ENCODE measurements around the gene SCN8A. TPM values are rescaled to one million over a fixed set of nuclear protein-coding genes. Genes with fewer than 3 reads are reported as not detected.

Gene SCN8A
- total and polyA plus RNA-seq, 7 donors, result 0.03 to 0.44 (median 0.08) TPM

DNA sequence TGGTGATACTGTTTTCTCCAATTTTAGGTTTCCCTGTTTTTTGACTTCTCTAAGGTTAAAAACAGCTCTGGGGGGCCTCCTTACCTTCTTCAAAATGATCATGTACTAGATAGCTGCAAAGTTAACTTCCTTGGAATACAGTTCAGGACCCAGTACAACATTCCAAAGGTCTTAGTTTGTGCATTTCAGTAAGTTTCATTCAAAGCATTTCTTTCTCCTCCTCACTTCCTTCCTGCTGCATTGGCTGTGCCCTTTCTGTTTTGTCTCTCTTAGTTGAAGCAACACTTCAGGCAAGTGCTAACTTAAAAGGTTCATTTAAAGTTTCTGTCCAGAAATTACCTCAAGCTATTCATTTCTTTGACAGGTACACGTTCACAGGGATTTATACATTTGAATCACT lies 95.7 kb downstream of the SCN8A start:
- Histone ChIP-seq H3K36me3 (ENCODE audit: insufficient read depth in 1 of 2, low read depth in 1 of 2) (no peaks in the 10 kb centered on the region), H3K4me3 (no peak overlapping the region), H3K9me3 (no peaks in the 10 kb centered on the region), H3K4me1 (peaks cover 7% of the 10 kb centered on the region), H3K27ac (no peak overlapping the region), H3K27me3 (ENCODE audit: insufficient read depth in 3 of 3, low read length in 2 of 3) (no peaks in the 10 kb centered on the region)
- TF ChIP-seq, protein P1, sequence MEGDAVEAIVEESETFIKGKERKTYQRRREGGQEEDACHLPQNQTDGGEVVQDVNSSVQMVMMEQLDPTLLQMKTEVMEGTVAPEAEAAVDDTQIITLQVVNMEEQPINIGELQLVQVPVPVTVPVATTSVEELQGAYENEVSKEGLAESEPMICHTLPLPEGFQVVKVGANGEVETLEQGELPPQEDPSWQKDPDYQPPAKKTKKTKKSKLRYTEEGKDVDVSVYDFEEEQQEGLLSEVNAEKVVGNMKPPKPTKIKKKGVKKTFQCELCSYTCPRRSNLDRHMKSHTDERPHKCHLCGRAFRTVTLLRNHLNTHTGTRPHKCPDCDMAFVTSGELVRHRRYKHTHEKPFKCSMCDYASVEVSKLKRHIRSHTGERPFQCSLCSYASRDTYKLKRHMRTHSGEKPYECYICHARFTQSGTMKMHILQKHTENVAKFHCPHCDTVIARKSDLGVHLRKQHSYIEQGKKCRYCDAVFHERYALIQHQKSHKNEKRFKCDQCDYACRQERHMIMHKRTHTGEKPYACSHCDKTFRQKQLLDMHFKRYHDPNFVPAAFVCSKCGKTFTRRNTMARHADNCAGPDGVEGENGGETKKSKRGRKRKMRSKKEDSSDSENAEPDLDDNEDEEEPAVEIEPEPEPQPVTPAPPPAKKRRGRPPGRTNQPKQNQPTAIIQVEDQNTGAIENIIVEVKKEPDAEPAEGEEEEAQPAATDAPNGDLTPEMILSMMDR (IDR thresholded peaks at IDR 0.05), result no peak
- WGBS, 3 donors, result 72 to 74% (median 73%) methylated on average over 1 of the region's 1 CpG
- intact Hi-C loops (cut with DNase I), result no loop called here
- DNase-seq (no peak), ATAC-seq (no peak)

DNA sequence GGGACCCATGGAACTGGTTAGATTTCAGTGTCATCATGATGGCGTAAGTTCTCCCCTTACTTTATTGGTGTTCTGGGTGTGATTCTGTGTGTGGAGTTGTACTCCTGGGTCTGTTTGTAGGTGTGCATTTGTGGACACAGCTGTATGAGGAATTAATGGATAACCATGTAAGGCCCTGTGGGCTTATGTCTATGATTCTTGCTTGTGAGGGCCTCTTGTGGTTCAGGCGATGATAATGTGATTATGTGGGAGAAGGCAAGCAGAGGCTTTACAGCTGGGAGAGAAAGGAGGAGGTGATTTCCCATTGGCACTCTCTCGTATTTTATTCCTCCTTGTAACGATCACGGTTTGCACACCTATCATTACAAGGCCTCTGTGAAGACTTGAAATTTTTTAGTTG lies 96.1 kb downstream of the SCN8A start:
- TF ChIP-seq, protein P1 (IDR thresholded peaks at IDR 0.05), result no peak
- Histone ChIP-seq H3K4me1 (peaks cover 11% of the 10 kb centered on the region), H3K27ac (no peak overlapping the region), H3K9me3 (no peaks in the 10 kb centered on the region), H3K27me3 (ENCODE audit: insufficient read depth in 3 of 3, low read length in 2 of 3) (no peaks in the 10 kb centered on the region), H3K4me3 (no peak overlapping the region), H3K36me3 (ENCODE audit: insufficient read depth in 1 of 2, low read depth in 1 of 2) (no peaks in the 10 kb centered on the region)
- DNase-seq (no peak), ATAC-seq (no peak)
- WGBS, 3 donors, result 64 to 78% (median 75%) methylated on average over 5 of the region's 5 CpGs
- intact Hi-C loops (cut with DNase I), result no loop called here

DNA sequence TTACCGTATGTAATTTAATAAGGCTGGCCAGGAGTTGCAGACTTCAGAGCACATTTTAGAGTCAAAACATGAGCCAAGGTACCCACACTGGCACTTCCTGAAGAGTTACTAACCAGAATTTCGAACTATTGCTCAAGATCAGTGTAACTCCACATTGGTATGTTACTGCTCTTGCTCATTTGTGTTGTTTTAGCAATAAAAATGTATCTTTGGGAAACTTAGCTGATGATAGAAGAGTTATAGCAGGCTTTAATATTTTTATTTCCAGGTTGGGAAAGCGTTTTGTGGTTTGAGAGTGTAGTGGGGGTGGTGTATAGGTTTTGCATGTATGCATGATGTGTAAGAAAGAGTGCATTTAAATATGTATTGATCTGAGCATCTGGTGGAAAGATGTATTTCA lies 96.6 kb downstream of the SCN8A start:
- intact Hi-C loops (cut with DNase I), result no loop called here
- no peaks in the 10 kb centered on the region for H3K9me3 ChIP-seq
- H3K4me1 ChIP-seq, result peaks cover 15% of the 10 kb centered on the region
- DNase-seq, result no peak
- H3K4me3 ChIP-seq, result no peak overlapping the region
- TF ChIP-seq, protein P1 (IDR thresholded peaks at IDR 0.05), result no peak
- H3K27me3 ChIP-seq (ENCODE audit: insufficient read depth in 3 of 3, low read length in 2 of 3), result no peaks in the 10 kb centered on the region
- ATAC-seq, result no peak
- no peak overlapping the region for H3K27ac ChIP-seq
- no peaks in the 10 kb centered on the region for H3K36me3 ChIP-seq (ENCODE audit: insufficient read depth in 1 of 2, low read depth in 1 of 2)
- 65 to 77% (median 70%) methylated on average over 3 of the region's 3 CpGs for WGBS, 3 donors

DNA sequence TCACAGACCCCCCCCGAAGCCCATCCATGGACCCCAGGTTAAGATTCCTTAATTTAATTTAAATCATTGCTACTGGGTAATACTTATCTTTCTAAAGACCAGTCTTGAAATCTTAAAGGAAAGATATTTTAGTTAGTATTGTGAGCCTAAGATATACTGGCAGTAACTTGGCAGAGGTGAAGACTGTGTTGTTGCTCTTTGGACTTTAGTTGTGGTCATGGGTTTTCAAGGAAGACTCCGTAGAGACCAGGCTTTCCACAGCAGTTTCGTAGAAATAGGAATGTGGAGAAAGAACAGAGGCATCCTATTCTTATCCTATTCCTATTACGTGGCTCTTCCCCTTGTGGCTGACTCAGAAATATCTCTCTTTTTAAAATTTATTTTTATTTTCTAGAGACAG lies 99.0 kb downstream of the SCN8A start:
- TF ChIP-seq, protein P1 (IDR thresholded peaks at IDR 0.05), result no peak
- H3K27ac ChIP-seq, result no peak overlapping the region
- no peaks in the 10 kb centered on the region for H3K9me3 ChIP-seq
- no peak for ATAC-seq
- 90 to 92% (median 90%) methylated on average over 4 of the region's 4 CpGs for WGBS, 3 donors
- DNase-seq, result no peak
- intact Hi-C loops (cut with DNase I), result no loop called here
- no peak overlapping the region for H3K4me3 ChIP-seq
- H3K27me3 ChIP-seq (ENCODE audit: insufficient read depth in 3 of 3, low read length in 2 of 3), result no peaks in the 10 kb centered on the region
- peaks cover 15% of the 10 kb centered on the region for H3K4me1 ChIP-seq
- no peaks in the 10 kb centered on the region for H3K36me3 ChIP-seq (ENCODE audit: insufficient read depth in 1 of 2, low read depth in 1 of 2)

DNA sequence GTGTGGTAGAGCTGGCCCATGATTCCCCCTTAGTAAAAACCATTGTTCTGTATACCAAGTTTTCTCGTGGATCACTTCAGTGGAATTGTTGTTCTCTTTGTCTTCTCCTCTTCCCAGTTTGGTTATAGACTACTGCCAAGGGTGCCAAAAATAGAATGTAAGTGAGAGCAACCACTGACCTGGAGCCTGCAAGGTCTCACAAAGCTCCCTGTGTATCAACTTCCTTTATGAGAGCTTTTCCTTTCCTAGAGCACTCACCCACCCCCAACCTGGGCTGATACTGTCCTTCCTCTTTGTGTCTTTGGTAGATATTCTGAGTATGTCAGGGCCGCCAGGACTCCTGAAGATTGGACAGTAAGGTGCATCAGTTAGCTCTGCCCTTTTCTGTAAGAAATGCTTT lies 101.0 kb downstream of the SCN8A start:
- ATAC-seq, result peak in 3 of 4 donors; percentile 58 to 63 (median 61)
- 27 to 46% (median 45%) methylated on average over 2 of the region's 2 CpGs for whole genome bisulfite sequencing, 3 donors

More for the DNA sequence above, 101.0 kb downstream of the SCN8A start:
- no peaks in the 10 kb centered on the region for H3K36me3 ChIP-seq (ENCODE audit: insufficient read depth in 1 of 2, low read depth in 1 of 2)
- H3K4me3 ChIP-seq, result no peak overlapping the region
- peaks cover 15% of the 10 kb centered on the region for H3K4me1 ChIP-seq
- intact Hi-C loops (cut with DNase I), result no loop called here
- no peak overlapping the region for H3K27ac ChIP-seq
- H3K27me3 ChIP-seq (ENCODE audit: insufficient read depth in 3 of 3, low read length in 2 of 3), result no peaks in the 10 kb centered on the region
- TF ChIP-seq, protein P1 (IDR thresholded peaks at IDR 0.05), result no peak
- DNase-seq, result no peak
- H3K9me3 ChIP-seq, result no peaks in the 10 kb centered on the region

Data from psoas muscle (tissue), 8 donors.